T-helper 2 cell (primary cell): Measurements from ENCODE around the gene CTDSPL.
A peak's percentile ranks its signal among the peaks of the same experiment; 100 is the strongest.

Source experiments
- DNase-seq, 5 experiments: peaks; one replicate each; pipeline versions ENCODE4 v3.0.0 to v3.0.0-alpha.2; 2012 to 2022

Gene CTDSPL

DNA sequence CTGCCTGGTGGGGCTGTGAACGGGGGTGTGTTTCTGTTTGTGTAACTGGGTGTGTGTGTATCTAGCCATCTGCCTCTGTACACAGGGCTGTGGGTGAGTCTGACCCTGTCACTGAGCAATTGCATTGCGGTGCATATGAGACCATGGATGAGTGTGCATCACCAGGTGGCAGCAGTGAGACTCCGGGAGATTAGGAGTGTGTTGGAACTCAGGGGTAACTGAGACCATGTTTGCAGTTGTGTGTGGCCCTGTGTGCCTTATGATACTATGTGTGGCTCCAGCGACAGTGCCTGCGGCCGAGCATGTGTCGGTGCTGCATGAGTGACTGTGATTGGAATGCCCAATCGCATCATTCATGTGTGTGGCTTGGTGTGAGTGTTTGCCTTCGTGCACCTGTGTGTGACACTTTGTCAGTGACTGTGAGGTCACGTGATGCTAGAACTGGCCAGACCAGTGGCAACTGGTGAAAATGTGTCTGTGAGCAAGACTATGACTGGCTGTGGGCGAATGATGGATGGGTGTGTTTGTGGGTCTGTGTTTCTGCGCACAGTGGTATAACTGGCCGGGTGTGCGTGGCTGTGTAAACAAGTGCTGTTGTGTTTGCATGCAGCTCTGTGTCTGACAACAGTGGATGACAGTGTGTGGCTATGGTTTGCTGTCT is 142.9 kb downstream of the CTDSPL start:
- peak in 3 of 5 experiments; percentile 22 to 72 (median 30) for DNase-seq

GRCh38 chr3:38005076-38006020 is 143.7 kb downstream of the CTDSPL start:
- DNase-seq: no peak

DNA sequence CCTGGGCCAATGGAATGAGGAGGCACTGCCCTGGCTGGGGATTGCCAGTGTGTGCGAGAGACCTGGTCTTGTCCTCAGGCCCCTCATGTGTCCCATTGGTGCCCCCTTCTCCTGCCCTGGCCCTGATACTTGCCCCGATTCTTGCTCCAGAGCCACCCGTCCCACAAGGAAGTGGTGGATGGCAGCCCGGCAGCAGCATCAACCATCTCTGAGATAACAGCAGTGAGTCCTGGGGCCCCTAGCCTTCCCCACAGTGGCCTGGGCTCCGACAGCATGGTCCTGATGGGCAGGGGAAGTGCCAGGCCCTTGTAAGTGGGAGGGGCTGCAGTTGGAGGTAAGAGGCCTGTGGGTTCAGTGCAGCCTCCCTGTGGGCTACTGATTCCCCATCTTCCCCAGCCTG is 144.4 kb downstream of the CTDSPL start:
- no peak for DNase-seq

- no peak for DNase-seq
These were observed 144.8 kb downstream of the CTDSPL start for GRCh38 chr3:38006445-38006995.

GRCh38 chr3:38007754-38008090 is 146.0 kb downstream of the CTDSPL start:
- no peak for DNase-seq

DNA sequence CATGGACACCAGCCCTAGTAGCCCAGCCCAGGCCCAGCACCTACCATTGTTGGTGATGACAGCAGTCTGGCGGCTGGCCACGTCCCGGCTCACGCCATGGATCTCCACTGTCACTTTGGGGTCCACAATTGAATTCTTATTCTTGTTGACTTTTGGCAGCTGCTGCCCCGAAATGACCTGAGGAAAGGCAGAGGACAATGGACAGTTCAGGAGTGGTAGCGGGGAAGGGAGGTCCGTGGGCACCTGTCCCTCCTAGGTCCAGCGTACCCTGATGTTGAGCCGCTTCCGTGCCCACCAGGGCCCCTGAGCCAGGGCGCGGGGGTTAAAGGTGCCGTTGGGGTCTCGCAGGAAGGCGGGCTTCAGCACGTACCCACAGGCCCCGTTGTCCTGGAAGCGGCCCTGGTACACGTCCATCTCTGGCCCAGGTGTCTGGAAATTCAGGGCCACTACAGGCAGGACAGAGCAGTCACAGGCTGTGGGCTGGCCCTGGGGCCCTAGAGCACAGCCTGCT is 146.6 kb downstream of the CTDSPL start:
- DNase-seq: no peak

DNA sequence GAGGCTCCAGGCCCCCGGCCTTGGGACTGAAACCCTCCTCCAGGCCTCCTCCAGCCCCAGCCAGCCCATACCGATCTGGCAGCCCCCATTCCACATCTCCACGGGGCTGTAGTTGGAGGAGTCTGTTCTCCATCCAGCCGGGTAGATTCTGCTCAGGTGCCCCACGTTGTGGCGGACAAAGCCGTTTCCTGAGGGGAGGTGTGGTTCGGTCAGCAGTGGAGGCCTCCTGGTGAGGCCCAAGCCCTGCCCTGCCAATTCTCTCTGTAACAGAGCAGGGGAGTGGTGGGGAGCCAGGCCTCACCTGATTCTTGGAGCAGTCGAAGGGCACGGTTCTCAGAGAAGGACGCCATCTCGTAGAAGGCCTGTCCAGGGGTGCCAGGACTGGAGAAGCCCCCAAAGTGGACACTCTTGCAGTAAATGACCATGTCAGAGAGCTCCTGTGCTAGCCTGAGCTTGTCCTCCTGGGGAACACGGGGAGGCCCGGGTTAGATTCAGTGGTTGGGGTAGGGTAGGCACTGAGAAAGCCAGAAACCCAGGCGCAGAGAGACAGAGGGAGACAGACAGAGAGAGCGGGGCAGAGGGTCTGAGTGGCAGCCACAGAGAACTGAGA is 147.4 kb downstream of the CTDSPL start:
- no peak for DNase-seq

DNA sequence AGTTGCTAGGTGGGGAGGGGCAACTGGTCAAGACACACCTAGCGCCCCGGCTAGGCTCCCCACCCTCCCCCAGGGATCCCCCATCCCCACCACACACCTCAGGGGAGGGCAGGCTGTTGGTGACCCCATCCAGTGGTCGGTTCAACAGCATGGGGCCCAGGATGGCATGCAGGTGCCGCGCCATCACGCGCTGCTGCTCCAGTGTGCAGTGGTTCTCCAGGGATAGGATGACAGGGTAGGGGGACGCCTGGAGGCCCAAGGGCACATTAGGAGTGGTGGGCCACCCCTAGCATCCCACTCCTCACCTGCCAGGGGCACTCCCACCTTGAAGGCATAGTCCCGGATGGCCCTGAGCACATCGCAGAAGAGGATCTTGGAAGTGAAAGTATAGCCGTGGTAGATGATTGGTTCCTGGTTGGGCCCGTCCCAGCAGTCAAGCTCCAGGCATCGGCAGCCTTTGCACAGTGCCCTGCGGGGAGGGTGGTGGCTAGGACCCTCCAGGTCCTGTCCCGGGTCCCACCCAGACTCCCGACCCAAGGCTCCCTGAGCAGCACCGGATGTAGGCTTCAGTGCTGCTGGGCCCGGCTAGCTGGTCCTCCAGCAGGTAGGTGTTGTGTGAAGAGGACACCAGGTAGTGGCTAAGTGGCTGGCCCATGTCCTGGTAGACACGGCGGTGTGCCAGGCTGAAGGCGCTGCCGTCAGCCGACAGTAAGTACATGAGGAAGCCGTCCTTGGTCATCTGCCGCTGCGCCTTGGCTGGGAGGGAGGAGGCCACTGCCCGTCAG is 148.3 kb downstream of the CTDSPL start:
- DNase-seq: no peak

DNA sequence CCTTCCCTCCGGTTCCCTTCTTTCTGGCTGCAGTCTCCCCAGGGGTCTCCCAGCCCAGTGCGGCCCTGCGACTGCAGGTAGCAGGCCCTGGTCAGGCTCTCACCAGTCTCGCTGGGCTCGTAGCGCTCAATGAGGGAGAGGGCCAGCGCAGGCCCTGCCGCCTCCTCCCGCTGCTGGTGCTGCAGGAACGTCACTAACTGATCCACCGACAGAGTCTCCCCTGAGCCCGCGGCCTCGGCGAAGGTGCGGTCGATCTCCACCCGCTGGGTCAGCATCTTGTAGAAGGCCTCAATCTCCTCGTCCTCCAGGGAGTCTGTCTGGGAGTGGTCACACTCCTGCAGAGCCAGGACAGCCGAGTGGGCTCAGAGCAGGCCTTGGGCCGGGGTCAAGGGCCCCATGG is 149.4 kb downstream of the CTDSPL start:
- no peak for DNase-seq

DNA sequence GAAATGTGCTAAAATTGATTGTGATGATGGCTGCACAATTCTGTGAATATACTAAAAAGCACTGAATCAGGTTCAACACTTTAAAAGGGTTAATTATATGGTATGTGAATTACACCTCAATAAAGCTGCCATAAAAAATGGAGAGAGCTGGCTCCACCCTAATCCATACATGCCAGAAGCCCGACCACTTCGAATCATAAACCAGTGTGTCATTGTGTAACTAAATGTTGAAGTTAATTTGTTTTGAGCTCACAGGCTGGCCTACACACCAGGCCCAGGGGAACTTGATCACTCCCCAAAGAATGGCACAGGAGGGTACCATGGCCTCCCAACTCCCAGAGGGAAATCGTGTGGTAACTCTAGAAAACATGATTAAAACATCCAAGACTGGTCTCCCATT is 153.8 kb downstream of the CTDSPL start:
- no peak for DNase-seq

GRCh38 chr3:38015984-38016383 is 154.3 kb downstream of the CTDSPL start:
- DNase-seq: no peak

DNA sequence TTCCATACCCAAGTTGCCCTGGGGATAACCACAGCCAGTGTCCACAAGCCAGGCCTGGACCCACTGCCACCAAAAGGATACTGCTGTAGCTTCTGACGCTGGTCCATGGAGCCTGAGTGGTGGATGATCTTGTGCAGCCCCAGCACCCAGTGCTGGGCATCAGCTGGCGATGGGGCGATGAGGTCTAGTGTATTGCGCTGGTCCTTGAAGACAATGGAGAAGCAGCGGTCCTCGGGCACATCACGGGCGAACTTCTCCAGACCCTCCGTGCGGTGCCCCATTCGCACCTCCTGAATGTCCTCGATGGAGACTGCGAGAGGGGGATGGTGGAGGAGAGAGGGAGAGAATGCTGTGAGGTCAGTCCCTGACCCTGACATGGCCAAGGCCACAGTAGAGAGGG is 154.7 kb downstream of the CTDSPL start:
- no peak for DNase-seq

GRCh38 chr3:38016847-38017444 is 155.3 kb downstream of the CTDSPL start:
- DNase-seq: no peak

- DNase-seq: no peak
These were observed 156.0 kb downstream of the CTDSPL start for GRCh38 chr3:38017445-38018295.

DNA sequence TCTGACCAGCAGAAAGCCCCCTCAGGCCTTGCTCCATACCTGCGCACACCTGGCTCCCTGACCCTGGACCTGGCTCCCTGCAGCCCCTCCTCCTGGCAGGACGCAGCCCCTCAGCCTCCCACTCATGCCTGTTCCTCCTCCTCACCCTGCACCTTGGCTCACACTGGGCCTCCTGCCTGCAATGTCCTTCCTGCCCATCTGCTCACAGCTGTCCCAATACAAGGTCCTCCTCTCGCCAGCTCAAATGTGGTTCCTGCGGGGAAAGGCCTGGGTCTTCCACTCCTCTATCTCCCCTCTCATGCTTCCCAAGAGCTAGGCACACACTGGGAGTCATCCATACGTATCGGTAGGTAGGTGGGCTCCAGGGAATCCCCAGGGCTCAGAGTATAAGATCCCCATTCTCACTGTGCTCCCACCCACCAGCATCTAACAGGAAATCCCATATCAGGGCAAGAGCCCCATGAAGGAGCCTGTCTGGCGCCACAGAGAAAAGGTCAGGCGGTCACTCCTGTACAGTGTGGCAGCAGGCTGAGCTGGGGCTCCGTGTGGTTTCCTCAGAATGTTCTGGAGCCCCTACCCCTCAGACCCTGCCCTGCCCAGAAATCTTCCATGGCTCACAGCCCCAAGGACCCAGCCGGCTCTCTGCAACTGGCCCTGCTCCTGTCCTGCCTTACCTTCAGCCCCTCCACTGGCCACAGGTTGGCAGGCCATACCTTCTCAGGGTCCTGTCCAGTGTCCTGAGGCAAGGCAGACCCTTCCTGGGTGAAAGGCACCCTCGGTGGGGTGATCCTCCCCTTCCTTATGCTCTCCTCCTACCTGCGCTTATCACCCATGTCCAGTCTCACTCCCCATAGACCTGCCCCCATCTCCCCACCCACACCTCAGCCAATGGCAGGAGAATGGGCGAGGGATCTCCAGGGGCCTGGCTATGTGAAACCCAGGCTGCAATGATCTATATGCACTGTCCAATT is 156.9 kb downstream of the CTDSPL start:
- no peak for DNase-seq

DNA sequence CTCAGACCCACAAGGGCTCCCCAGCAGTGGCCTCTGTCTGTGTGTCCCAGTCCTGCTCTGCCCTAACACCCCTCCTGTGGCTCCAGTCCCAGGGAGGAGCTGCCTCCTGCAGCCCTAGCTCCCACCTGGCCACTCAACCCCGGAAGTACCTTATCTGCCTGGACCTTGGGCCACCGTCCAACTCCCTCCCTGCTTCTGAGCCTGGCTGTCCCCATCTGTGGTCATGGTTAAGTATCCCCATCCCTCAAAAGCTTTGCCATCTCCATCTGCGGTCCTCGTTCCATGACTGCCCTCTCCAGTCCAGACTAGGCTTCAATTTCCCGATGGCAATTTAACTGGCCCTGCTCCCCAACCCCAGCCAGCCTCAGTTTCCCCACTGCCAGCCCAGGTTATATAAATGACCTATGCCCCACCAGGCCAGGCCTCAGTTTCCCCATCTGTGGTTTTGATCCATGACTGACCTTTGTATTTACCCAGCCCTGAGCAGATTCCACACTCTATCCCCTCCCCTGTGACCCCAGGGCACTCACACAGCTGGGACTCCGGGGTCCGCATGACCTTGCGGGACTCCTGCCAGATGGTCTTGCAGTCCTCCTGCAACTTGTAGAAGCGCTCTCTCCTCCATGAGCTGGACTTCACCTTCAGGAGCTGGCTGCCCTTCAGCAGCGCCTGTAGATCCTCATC is 158.1 kb downstream of the CTDSPL start:
- no peak for DNase-seq

DNA sequence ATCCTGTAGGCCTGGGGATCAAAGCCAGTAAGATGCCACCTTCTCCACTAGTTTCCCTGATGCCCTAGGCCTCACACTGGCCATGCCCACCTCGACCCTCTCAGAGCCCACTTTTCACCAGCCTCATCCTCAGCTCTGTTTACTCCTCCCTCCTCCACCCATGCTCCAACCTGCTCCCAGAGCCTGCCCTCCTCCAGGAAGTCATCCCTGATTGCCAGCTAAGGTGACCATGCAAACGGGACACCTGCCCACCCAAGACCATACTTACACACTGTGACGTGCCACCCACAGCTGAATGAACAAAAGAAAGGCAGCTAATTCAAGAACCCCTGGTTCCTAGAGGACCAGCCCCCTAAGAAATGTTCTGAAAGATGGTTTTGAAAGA is 158.7 kb downstream of the CTDSPL start:
- no peak for DNase-seq

GRCh38 chr3:38021196-38021595 is 159.5 kb downstream of the CTDSPL start:
- no peak for DNase-seq

GRCh38 chr3:38022301-38022700 is 160.6 kb downstream of the CTDSPL start:
- no peak for DNase-seq
